GM12878 (cell line): ENCODE results near the gene AMZ2. TPM values are rescaled to one million over a fixed set of nuclear protein-coding genes. Genes with fewer than 3 reads are reported as not detected.

Experiments
- ATF3 ChIP-seq: IDR thresholded peaks from 2 replicates; pipeline ENCODE4 v1.6.1; 2011; ENCODE audit warnings: low read depth, mild to moderate bottlenecking, low read length, moderate library complexity, borderline replicate concordance; ENCODE audit errors: extremely low read depth
- BCL11A ChIP-seq: IDR thresholded peaks from 2 replicates; pipeline ENCODE4 v1.6.1; 2011; ENCODE audit warnings: low read depth, low read length
- E4F1 ChIP-seq: fragments of 450-650 bp; IDR thresholded peaks from 2 replicates; pipeline ENCODE4 v1.6.1; 2018; ENCODE audit warnings: borderline replicate concordance, mild to moderate bottlenecking; ENCODE audit not compliant: partially characterized antibody
- NFYB ChIP-seq: IDR thresholded peaks from 2 replicates; pipeline ENCODE4 v1.6.1; 2011; ENCODE audit warnings: low read depth, mild to moderate bottlenecking, low read length, improper control_type of control experiment, moderate library complexity; ENCODE audit not compliant: insufficient read depth
- PKNOX1 ChIP-seq: fragments of 450-650 bp; IDR thresholded peaks from 2 replicates; pipeline ENCODE4 v1.6.1; 2016; ENCODE audit warnings: mild to moderate bottlenecking
- POLR2AphosphoS2 ChIP-seq: IDR thresholded peaks from 2 replicates; pipeline ENCODE4 v1.6.1; 2011; ENCODE audit warnings: low read depth, mild to moderate bottlenecking, low read length, improper control_type of control experiment, moderate library complexity
- RCOR1 ChIP-seq: conservative IDR thresholded peaks from 2 replicates; pipeline ENCODE4 v1.6.1; 2012; ENCODE audit warnings: low read depth, low read length, improper control_type of control experiment
- polyA plus RNA-seq, 11 experiments: library from polyadenylated mRNA; depleted of rRNA in 4 of 11; unstranded in 6 of 11; stranded (reverse) in 5 of 11; fragments of >200 nt; fragmentation: Nextera tagmentation in 4 of 11; fragmentation: Illumina TruSeq in 1 of 11; extraction: Ambion mirVana in 4 of 11; extraction: Trizol in 1 of 11; gene quantifications; 1 replicate in 1 of 11; 2 replicates in 10 of 11; pipeline versions ENCODE4 v1.2.1 to v1.2.3, GENCODE V29; 2011 to 2016; ENCODE audit warnings: inconsistent platforms in 2 of 11, missing spikeins in 2 of 11, low read depth in 1 of 11
- total RNA-seq, 4 experiments: library from RNA; depleted of rRNA in 3 of 4; stranded (reverse); fragments of >200 nt in 3 of 4; fragmentation: Illumina TruSeq in 1 of 4; extraction: Trizol in 1 of 4; gene quantifications; 2 replicates each; pipeline versions ENCODE4 v1.2.1 to v1.2.3, GENCODE V29; 2013 to 2021

Gene AMZ2
- total and polyA plus RNA-seq, 10 of the 15 experiments (the other 5 are each of a cell fraction or from before 2014, with no cell fraction given) = 79.1 to 189 (median 126) TPM

GRCh38 chr17:68239632-68240366 is 8.0 kb upstream of the AMZ2 start (continued):
- TF ChIP-seq NFYB = no peak
- TF ChIP-seq POLR2AphosphoS2 = no peak
- TF ChIP-seq ATF3 = no peak
- no peak for TF ChIP-seq RCOR1
- TF ChIP-seq E4F1 = no peak
- TF ChIP-seq BCL11A = no peak
- TF ChIP-seq PKNOX1 = no peak
